MM.1S (cell line): ENCODE data around the gene DDHD1.
"Not testable (repeated sequence)": the region's sequence is repeated elsewhere in the genome, so short reads cannot be mapped to it uniquely, and the experiment has no call there.

Experiments used
- DNase-seq: peaks from one replicate; pipeline ENCODE4 v3.0.0-alpha.2; 2015
- H2AFZ ChIP-seq: fragments of 300-600 bp; sonication (generic); 2 replicates; pipeline ENCODE4 v1.6.0; 2016; ENCODE audit warnings: antibody characterized with exemption, low read length
- H3F3A ChIP-seq: fragments of 300-600 bp; sonication (generic); 2 replicates; pipeline ENCODE4 v1.6.1; 2016; ENCODE audit warnings: mild to moderate bottlenecking, antibody characterized with exemption, low read length, moderate library complexity, mixed read lengths; ENCODE audit not compliant: insufficient read depth
- H3K27ac ChIP-seq: fragments of 300-600 bp; sonication (generic); 2 replicates; pipeline ENCODE4 v1.5.1; 2016; ENCODE audit warnings: mild to moderate bottlenecking, low read length
- H3K27me3 ChIP-seq: fragments of 300-600 bp; sonication (generic); replicated peaks from 2 replicates; pipeline ENCODE4 v1.6.0; 2016; ENCODE audit warnings: low read length; ENCODE audit not compliant: insufficient read depth
- H3K36me3 ChIP-seq: fragments of 300-600 bp; sonication (generic); replicated peaks from 2 replicates; pipeline ENCODE4 v1.6.1; 2016; ENCODE audit warnings: mild to moderate bottlenecking, low read length, mixed read lengths; ENCODE audit not compliant: insufficient read depth
- H3K4me1 ChIP-seq: fragments of 300-600 bp; sonication (generic); 2 replicates; pipeline ENCODE4 v1.6.1; 2016; ENCODE audit warnings: low read length, mixed read lengths
- H3K4me2 ChIP-seq: fragments of 300-600 bp; sonication (generic); 2 replicates; pipeline ENCODE4 v1.6.0; 2016; ENCODE audit warnings: low read depth, low read length
- H3K4me3 ChIP-seq: fragments of 300-600 bp; sonication (generic); 2 replicates; pipeline ENCODE4 v1.5.1; 2016; ENCODE audit warnings: low read length, mixed read lengths
- H3K79me2 ChIP-seq: fragments of 300-600 bp; sonication (generic); 2 replicates; pipeline ENCODE4 v1.6.1; 2016; ENCODE audit warnings: mixed run types, low read length, mixed read lengths
- H3K9ac ChIP-seq: fragments of 300-600 bp; sonication (generic); 2 replicates; pipeline ENCODE4 v1.6.1; 2016; ENCODE audit warnings: low read length, mixed read lengths
- H3K9me2 ChIP-seq: fragments of 300-600 bp; sonication (generic); replicated peaks from 2 replicates; pipeline ENCODE4 v1.6.1; 2016; ENCODE audit warnings: mild to moderate bottlenecking, low read length, mixed read lengths; ENCODE audit not compliant: insufficient read depth
- H3K9me3 ChIP-seq: fragments of 300-600 bp; sonication (generic); replicated peaks from 2 replicates; pipeline ENCODE4 v1.6.1; 2016; ENCODE audit warnings: mild to moderate bottlenecking, low read length, mixed read lengths; ENCODE audit not compliant: insufficient read depth
- H4K20me1 ChIP-seq: fragments of 300-600 bp; sonication (generic); 2 replicates; pipeline ENCODE4 v1.6.1; 2016; ENCODE audit warnings: mild to moderate bottlenecking, low read length, moderate library complexity, mixed read lengths; ENCODE audit not compliant: insufficient read depth
- CTCF ChIP-seq: fragments of 300-600 bp; sonication (generic); IDR thresholded peaks from 2 replicates; pipeline ENCODE4 v1.5.1; 2016; ENCODE audit warnings: antibody characterized with exemption, low read length, mixed read lengths
- EZH2 ChIP-seq: fragments of 300-600 bp; sonication (generic); optimal IDR thresholded peaks from 2 replicates; pipeline ENCODE3; 2017; ENCODE audit warnings: low read depth, mild to moderate bottlenecking, antibody characterized with exemption, low read length, mixed read lengths
- EZH2phosphoT487 ChIP-seq: fragments of 300-600 bp; sonication (generic); IDR thresholded peaks from 2 replicates; pipeline ENCODE4 v1.6.1; 2018; ENCODE audit warnings: antibody characterized with exemption, low read length

Gene DDHD1

GRCh38 chr14:53180272-53181221 is 27.4 kb upstream of the DDHD1 start:
- H2AFZ ChIP-seq, result no peak overlapping the region
- no peaks in the 10 kb centered on the region for H3K9me2 ChIP-seq
- no peaks in the 10 kb centered on the region for H3K36me3 ChIP-seq
- no peaks in the 10 kb centered on the region for H3K9me3 ChIP-seq
- DNase-seq, result no peak
- no peak overlapping the region for H3K9ac ChIP-seq
- H3K4me2 ChIP-seq, result no peak overlapping the region
- no peaks in the 10 kb centered on the region for H3K4me1 ChIP-seq
- no peak overlapping the region for H3K4me3 ChIP-seq
- H3K79me2 ChIP-seq, result no peaks in the 10 kb centered on the region
- TF ChIP-seq EZH2phosphoT487, result no peak
- no peak for TF ChIP-seq EZH2
- no peak for TF ChIP-seq CTCF
- no peak overlapping the region for H3K27ac ChIP-seq
- H3F3A ChIP-seq, result no peaks in the 10 kb centered on the region
- H4K20me1 ChIP-seq, result no peaks in the 10 kb centered on the region
- H3K27me3 ChIP-seq, result no peaks in the 10 kb centered on the region

GRCh38 chr14:53179486-53180005 is 26.4 kb upstream of the DDHD1 start:
- not testable (repeated sequence) for H3K27ac ChIP-seq, H3K4me3 ChIP-seq, DNase-seq, H4K20me1 ChIP-seq, H3K9me2 ChIP-seq, H3F3A ChIP-seq, H3K79me2 ChIP-seq, H3K4me2 ChIP-seq, H3K9ac ChIP-seq, H3K9me3 ChIP-seq, H3K27me3 ChIP-seq, H3K36me3 ChIP-seq, H2AFZ ChIP-seq, H3K4me1 ChIP-seq

- no peak overlapping the region for H3K9ac ChIP-seq
- no peak overlapping the region for H2AFZ ChIP-seq
- H4K20me1 ChIP-seq, result no peaks in the 10 kb centered on the region
- no peak overlapping the region for H3K4me2 ChIP-seq
- TF ChIP-seq EZH2, result no peak
- TF ChIP-seq EZH2phosphoT487, result no peak
- no peak for TF ChIP-seq CTCF
- H3K27me3 ChIP-seq, result no peaks in the 10 kb centered on the region
- DNase-seq, result no peak
- no peaks in the 10 kb centered on the region for H3F3A ChIP-seq
- H3K79me2 ChIP-seq, result no peaks in the 10 kb centered on the region
- no peaks in the 10 kb centered on the region for H3K4me1 ChIP-seq
- H3K4me3 ChIP-seq, result no peak overlapping the region
- no peak overlapping the region for H3K27ac ChIP-seq
- H3K9me3 ChIP-seq, result no peaks in the 10 kb centered on the region
- H3K9me2 ChIP-seq, result no peaks in the 10 kb centered on the region
- H3K36me3 ChIP-seq, result no peaks in the 10 kb centered on the region
These were observed 22.3 kb upstream of the DDHD1 start for GRCh38 chr14:53175375-53175774.

- Histone ChIP-seq H3K9me2 (no peaks in the 10 kb centered on the region), H3K27me3 (no peaks in the 10 kb centered on the region), H3K27ac (no peak overlapping the region), H3K4me3 (no peak overlapping the region), H3F3A (no peaks in the 10 kb centered on the region), H2AFZ (no peak overlapping the region), H3K79me2 (no peaks in the 10 kb centered on the region), H3K4me1 (no peaks in the 10 kb centered on the region), H3K9ac (no peak overlapping the region), H3K9me3 (no peaks in the 10 kb centered on the region), H3K4me2 (no peak overlapping the region), H3K36me3 (no peaks in the 10 kb centered on the region), H4K20me1 (no peaks in the 10 kb centered on the region)
- TF ChIP-seq EZH2phosphoT487, result no peak
- TF ChIP-seq CTCF, result no peak
- no peak for TF ChIP-seq EZH2
- no peak for DNase-seq
These were observed 21.8 kb upstream of the DDHD1 start for GRCh38 chr14:53174918-53175317.
